ENCODE measurements around the gene CRADD.

GRCh38 chr12:93848523-93849101 lies 171.4 kb downstream of the CRADD start:
- TF ChIP-seq CTCF (IDR thresholded peaks at IDR 0.05) (no peak), EZH2phosphoT487 (IDR thresholded peaks at IDR 0.05) (no peak)
